H54 (cell line): ENCODE measurements around the gene ZBTB7C.

ENCODE experiments used
- DNase-seq: peaks from one replicate; pipeline ENCODE4 v3.0.0; 2011; ENCODE audit warnings: low spot score, mixed read lengths; ENCODE audit not compliant: insufficient read length
- FAIRE-seq: peaks from 3 replicates; lab custom pipeline; 2011; peaks lifted over from hg19 to GRCh38; lab: Jason Lieb, UNC
- POLR2A ChIP-seq: IDR thresholded peaks from 2 replicates; pipeline ENCODE4 v1.6.1; 2011; ENCODE audit warnings: low read depth, mild to moderate bottlenecking, low read length

ZBTB7C gene

GRCh38 chr18:48310999-48311398, 98.2 kb downstream of the ZBTB7C start:
- FAIRE-seq = no peak
- DNase-seq = no peak
- no peak for TF ChIP-seq POLR2A

- no peak for TF ChIP-seq POLR2A
- no peak for DNase-seq
- FAIRE-seq = no peak
Observed at GRCh38 chr18:48310353-48310752, 98.8 kb downstream of the ZBTB7C start.

- DNase-seq = no peak
- FAIRE-seq = no peak
- TF ChIP-seq POLR2A = no peak
Observed at GRCh38 chr18:48308755-48309575, 100.2 kb downstream of the ZBTB7C start.

GRCh38 chr18:48308027-48308635, 101.1 kb downstream of the ZBTB7C start:
- no peak for TF ChIP-seq POLR2A

GRCh38 chr18:48306838-48307237, 102.3 kb downstream of the ZBTB7C start:
- TF ChIP-seq POLR2A = no peak
- DNase-seq (no peak), FAIRE-seq (no peak)

More at GRCh38 chr18:48308027-48308635, 101.1 kb downstream of the ZBTB7C start:
- DNase-seq (no peak), FAIRE-seq (no peak)

- DNase-seq (no peak), FAIRE-seq (no peak)
- TF ChIP-seq POLR2A = no peak
Observed at GRCh38 chr18:48304906-48305693, 104.1 kb downstream of the ZBTB7C start.

- FAIRE-seq (no peak), DNase-seq (no peak)
- TF ChIP-seq POLR2A = no peak
Observed at GRCh38 chr18:48303883-48304282, 105.3 kb downstream of the ZBTB7C start.

GRCh38 chr18:48302736-48303135, 106.4 kb downstream of the ZBTB7C start:
- DNase-seq (no peak), FAIRE-seq (no peak)
- TF ChIP-seq POLR2A = no peak

- no peak for FAIRE-seq
Observed at GRCh38 chr18:48300463-48300961, 108.7 kb downstream of the ZBTB7C start.

GRCh38 chr18:48297139-48297538, 112.0 kb downstream of the ZBTB7C start:
- DNase-seq (no peak), FAIRE-seq (no peak)
- no peak for TF ChIP-seq POLR2A

More at GRCh38 chr18:48300463-48300961, 108.7 kb downstream of the ZBTB7C start:
- DNase-seq = no peak
- no peak for TF ChIP-seq POLR2A

GRCh38 chr18:48296581-48296980, 112.6 kb downstream of the ZBTB7C start:
- no peak for TF ChIP-seq POLR2A
- no peak for DNase-seq
- FAIRE-seq = no peak

- no peak for TF ChIP-seq POLR2A
- FAIRE-seq = no peak
- no peak for DNase-seq
Observed at GRCh38 chr18:48295586-48296311, 113.4 kb downstream of the ZBTB7C start.
